Liver (tissue), 10 donors: ENCODE data around the gene TECTB. TPM values are rescaled to one million over a fixed set of nuclear protein-coding genes. Genes with fewer than 3 reads are reported as not detected.

Source experiments
- DNase-seq: peaks from one replicate; pipeline ENCODE4 v3.0.0-alpha.2; 2017; ENCODE audit warnings: low spot score
- H3K27ac ChIP-seq, 2 donors: one replicate each; pipeline ENCODE4 v1.7.0; 2013; ENCODE audit warnings: inconsistent platforms in 2 of 2, low read length in 2 of 2, control low read depth in 1 of 2, low read depth in 1 of 2, mild to moderate bottlenecking in 1 of 2
- H3K27me3 ChIP-seq, 4 donors: one replicate each; pipeline versions ENCODE4 v1.6.1 to v1.7.0; 2013; ENCODE audit warnings: low read length in 3 of 4, inconsistent platforms in 1 of 4, mild to moderate bottlenecking in 1 of 4, moderate library complexity in 1 of 4; ENCODE audit not compliant: control insufficient read depth in 4 of 4, insufficient read depth in 4 of 4
- H3K36me3 ChIP-seq, 4 donors: one replicate each; pipeline versions ENCODE4 v1.6.1 to v1.7.0; 2013; ENCODE audit warnings: low read length in 3 of 4, mild to moderate bottlenecking in 3 of 4, low read depth in 1 of 4, moderate library complexity in 1 of 4; ENCODE audit not compliant: control insufficient read depth in 4 of 4, insufficient read depth in 3 of 4
- H3K4me1 ChIP-seq, 4 donors: one replicate each; pipeline versions ENCODE4 v1.6.1 to v1.7.0; 2013; ENCODE audit warnings: low read length in 3 of 4, mild to moderate bottlenecking in 3 of 4, moderate library complexity in 1 of 4; ENCODE audit not compliant: control insufficient read depth in 4 of 4, insufficient read depth in 4 of 4
- H3K4me3 ChIP-seq, 3 donors: one replicate each; pipeline versions ENCODE4 v1.6.1 to v1.7.0; 2013; ENCODE audit warnings: low read length in 3 of 3, control low read depth in 1 of 3, low read depth in 1 of 3, mild to moderate bottlenecking in 1 of 3
- H3K9ac ChIP-seq, 2 donors: one replicate each; pipeline ENCODE4 v1.7.0; 2013; ENCODE audit warnings: low read length in 2 of 2, mild to moderate bottlenecking in 2 of 2, moderate library complexity in 2 of 2, control low read depth in 1 of 2, low read depth in 1 of 2
- H3K9me3 ChIP-seq, 4 donors: one replicate each; pipeline versions ENCODE4 v1.6.1 to v1.7.0; 2013; ENCODE audit warnings: low read length in 3 of 4; ENCODE audit not compliant: control insufficient read depth in 4 of 4
- FOXA2 ChIP-seq: IDR thresholded peaks from 2 replicates; pipeline ENCODE4 v1.6.1; 2016; ENCODE audit warnings: antibody characterized with exemption
- GABPA ChIP-seq, 2 donors: IDR thresholded peaks in 1 of 2; conservative IDR thresholded peaks in 1 of 2; 2 replicates each; pipeline ENCODE4 v1.6.1; 2016; ENCODE audit warnings: antibody characterized with exemption in 2 of 2, mild to moderate bottlenecking in 1 of 2, moderate library complexity in 1 of 2
- HNF4A ChIP-seq, 2 donors: conservative IDR thresholded peaks; 2 replicates each; pipeline ENCODE4 v1.6.1; 2016; ENCODE audit warnings: antibody characterized with exemption in 2 of 2, mild to moderate bottlenecking in 2 of 2
- HNF4G ChIP-seq: IDR thresholded peaks from 2 replicates; pipeline ENCODE4 v1.6.1; 2016; ENCODE audit warnings: antibody characterized with exemption
- RXRA ChIP-seq, 2 donors: IDR thresholded peaks; 2 replicates each; pipeline ENCODE4 v1.6.1; 2017 to 2018; ENCODE audit warnings: antibody characterized with exemption in 2 of 2, mild to moderate bottlenecking in 1 of 2
- TAF1 ChIP-seq: conservative IDR thresholded peaks from 2 replicates; pipeline ENCODE4 v1.6.1; 2016; ENCODE audit warnings: antibody characterized with exemption, mild to moderate bottlenecking
- ZBTB33 ChIP-seq: IDR thresholded peaks from 2 replicates; pipeline ENCODE4 v1.6.1; 2016; ENCODE audit warnings: antibody characterized with exemption
- polyA plus RNA-seq, 2 donors: library from polyadenylated mRNA; stranded (reverse) in 1 of 2; unstranded in 1 of 2; fragments of 200-250 nt in 1 of 2; fragments of >200 nt in 1 of 2; fragmentation: Nextera tagmentation in 1 of 2; extraction: Ambion mirVana in 1 of 2; gene quantifications; one replicate each; pipeline versions ENCODE4 v1.2.1 to v1.2.3, GENCODE V29; 2013 to 2015
- small RNA-seq: library from RNA; depleted of rRNA; stranded (forward); fragments of <200 nt; gene quantifications from one replicate; pipeline ENCODE3, GENCODE V24; 2014
- total RNA-seq, 2 donors: library from RNA; depleted of rRNA; stranded (reverse); fragments of >200 nt; gene quantifications; one replicate each; pipeline ENCODE4 v1.2.3, GENCODE V29; 2014
- donor health status: healthy.
- donor health status: healthy.
- donor health status: healthy.
- donor health status: healthy.
- donor health status: healthy.

Gene TECTB
- total and polyA plus RNA-seq, 4 donors = 0.05 to 0.44 (median 0.08) TPM

GRCh38 chr10:112353046-112353445, 69.8 kb downstream of the TECTB start:
- no peaks in the 10 kb centered on the region for H3K27me3 ChIP-seq
- H3K4me3 ChIP-seq = no peak overlapping the region
- no peak overlapping the region for H3K9ac ChIP-seq
- no peaks in the 10 kb centered on the region for H3K36me3 ChIP-seq
- TF ChIP-seq HNF4G (no peak), TAF1 (no peak), RXRA (IDR thresholded peaks at IDR 0.05) (no peak), FOXA2 (no peak), ZBTB33 (no peak), GABPA (IDR thresholded peaks at IDR 0.05 in 1 of 2, conservative IDR thresholded peaks at IDR 0.05 in 1 of 2) (no peak), HNF4A (conservative IDR thresholded peaks at IDR 0.05) (no peak)
- no peak for DNase-seq
- H3K27ac ChIP-seq = no peak overlapping the region
- no peaks in the 10 kb centered on the region for H3K9me3 ChIP-seq
- H3K4me1 ChIP-seq = peaks cover 0 to 20% (median 16%) of the 10 kb centered on the region in 4 donors

Small RNA genes within 50 kb of the gene (small RNA-seq; reads per million reads assigned to genes)
- 0.13 reads per million for gene MIR6715A

Other genes with a start within 250 kb of the TECTB start
- 100 to 1,000 TPM; 157 to 214 TPM for gene GPAM, start 99.6 kb upstream of the TECTB start, total RNA-seq
- 100 to 1,000 TPM in 1 of 2 donors, 10 to 100 TPM in 1; 35.5 to 136 TPM for gene GPAM, start 99.6 kb upstream of the TECTB start, polyA plus RNA-seq
- 100 to 1,000 TPM in 1 of 2 donors, 10 to 100 TPM in 1; 15.0 to 201 TPM for gene ACSL5, start 90.7 kb downstream of the TECTB start, total RNA-seq
- 10 to 100 TPM; 32.0 to 55.0 TPM for gene ACSL5, start 90.7 kb downstream of the TECTB start, polyA plus RNA-seq
- gene ZDHHC6, start 163.5 kb downstream of the TECTB start, total RNA-seq = 10 to 100 TPM; 14.1 to 19.4 TPM
- 10 to 100 TPM; 13.2 to 18.3 TPM for gene ZDHHC6, start 163.5 kb downstream of the TECTB start, polyA plus RNA-seq
- 10 to 100 TPM; 13.4 to 26.9 TPM for gene VTI1A, start 163.8 kb downstream of the TECTB start, total RNA-seq
- gene VTI1A, start 163.8 kb downstream of the TECTB start, polyA plus RNA-seq = 10 to 100 TPM in 1 of 2 donors, 1 to 10 TPM in 1; 5.5 to 12.7 TPM